ENCODE measurements around the gene FAM131C.

FAM131C gene

DNA sequence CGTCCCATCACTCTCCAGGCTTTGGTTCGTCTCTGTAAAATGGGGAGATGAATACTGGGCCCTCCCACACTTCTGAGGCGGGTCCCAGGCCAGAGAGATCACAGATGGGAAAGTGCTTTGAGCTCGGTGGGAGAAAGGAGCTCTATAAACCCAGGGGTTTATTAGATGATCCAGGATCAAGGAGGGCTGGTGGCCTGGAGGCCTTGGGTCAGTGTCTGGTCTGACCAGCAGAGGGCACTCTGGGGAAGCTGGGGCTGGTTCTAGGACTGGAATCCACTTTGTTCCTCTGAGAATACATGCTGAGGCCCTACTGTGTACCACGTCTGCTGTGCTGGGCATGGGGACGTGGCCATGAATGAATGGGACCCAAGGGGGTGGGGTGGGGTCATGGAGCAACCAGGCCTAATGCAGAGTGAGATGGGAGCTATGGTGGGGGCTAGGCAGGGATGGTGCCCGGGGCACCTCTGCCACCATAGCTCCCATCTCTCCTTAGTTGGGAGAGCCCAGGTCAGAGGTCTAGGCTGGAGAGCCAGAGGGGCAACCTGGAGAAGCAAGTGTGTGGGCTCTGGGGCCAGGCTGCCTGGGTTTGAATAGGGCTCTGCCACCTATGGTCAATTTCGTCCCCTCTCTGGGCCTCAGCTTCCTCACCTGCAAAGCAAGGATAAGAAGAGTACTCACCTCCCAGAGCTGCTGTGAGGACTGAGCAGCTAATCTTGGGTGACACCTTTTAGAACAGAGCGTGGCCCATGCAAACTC is 9.0 kb upstream of the FAM131C start:
- DNase-seq (ENCODE audit: insufficient read length) (peak; percentile 67), FAIRE-seq (peak; percentile 9)
- no peak for TF ChIP-seq TAF1 (IDR thresholded peaks at IDR 0.05; ENCODE audit: borderline replicate concordance, low read depth, low read length)
- no peak for TF ChIP-seq POLR2A (IDR thresholded peaks at IDR 0.05; ENCODE audit: low read depth, low read length)
- no peak for TF ChIP-seq POLR2AphosphoS5 (IDR thresholded peaks at IDR 0.05; ENCODE audit: low read depth, low read length)

DNA sequence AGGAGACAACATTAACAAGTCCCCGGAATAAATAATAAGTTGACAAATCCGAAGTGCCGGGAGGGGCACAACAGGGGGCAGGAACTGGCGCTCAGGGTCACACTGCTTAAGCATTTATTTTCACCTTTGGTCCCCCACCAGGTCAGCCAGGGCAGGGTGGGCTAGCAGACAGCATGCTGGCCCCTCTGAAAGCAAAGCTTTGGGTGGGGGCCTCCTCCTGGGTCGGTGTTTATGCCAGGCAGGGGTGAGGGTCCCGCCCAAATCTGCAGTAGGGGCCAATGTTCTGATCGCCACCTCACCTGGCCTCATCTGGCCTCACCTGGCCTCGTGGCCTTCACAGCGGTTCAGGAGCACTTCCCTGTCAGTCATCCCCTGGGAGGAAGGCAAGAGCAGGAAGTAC is 8.2 kb upstream of the FAM131C start:
- TF ChIP-seq POLR2A (IDR thresholded peaks at IDR 0.05; ENCODE audit: low read depth, low read length) = no peak
- TF ChIP-seq TAF1 (IDR thresholded peaks at IDR 0.05; ENCODE audit: borderline replicate concordance, low read depth, low read length) = no peak
- no peak for TF ChIP-seq POLR2AphosphoS5 (IDR thresholded peaks at IDR 0.05; ENCODE audit: low read depth, low read length)
- DNase-seq (ENCODE audit: insufficient read length) = no peak
- FAIRE-seq = no peak

DNA sequence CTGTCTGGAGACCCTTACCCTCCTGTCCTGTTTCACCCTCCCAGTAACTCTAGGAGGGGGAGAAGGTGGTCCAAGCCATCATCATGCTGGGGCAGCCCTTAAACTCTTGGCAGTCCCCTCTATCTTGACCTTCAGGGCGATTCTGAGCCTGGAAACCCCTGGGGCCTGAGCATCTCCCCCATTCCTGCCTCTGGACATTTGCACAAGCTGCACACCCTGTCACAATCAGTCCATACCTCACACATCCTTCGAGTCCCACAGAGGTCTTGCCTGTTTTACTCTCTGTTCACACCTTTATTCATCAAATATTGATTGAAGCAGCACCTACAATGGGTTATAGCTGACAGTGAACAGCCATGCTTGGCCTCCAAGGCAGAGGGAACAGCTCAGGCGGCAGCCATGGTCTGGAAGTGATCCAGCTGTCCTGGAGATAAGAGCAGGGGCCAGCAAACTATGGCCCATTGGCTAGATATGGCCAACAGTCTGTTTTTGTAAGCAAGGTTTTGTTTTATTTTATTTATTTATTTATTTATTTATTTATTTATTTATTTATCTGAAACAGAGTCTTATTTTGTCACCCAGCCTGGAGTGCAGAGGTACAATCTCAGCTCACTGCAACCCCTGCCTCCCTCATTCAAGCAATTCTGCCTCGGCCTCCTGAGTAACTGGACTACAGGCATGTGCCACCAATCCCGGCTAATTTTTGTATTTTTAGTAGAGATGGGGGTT is 7.1 kb upstream of the FAM131C start:
- no peak for TF ChIP-seq POLR2A (IDR thresholded peaks at IDR 0.05; ENCODE audit: low read depth, low read length)
- no peak for TF ChIP-seq POLR2AphosphoS5 (IDR thresholded peaks at IDR 0.05; ENCODE audit: low read depth, low read length)
- no peak for TF ChIP-seq TAF1 (IDR thresholded peaks at IDR 0.05; ENCODE audit: borderline replicate concordance, low read depth, low read length)
- FAIRE-seq (no peak), DNase-seq (ENCODE audit: insufficient read length) (no peak)

DNA sequence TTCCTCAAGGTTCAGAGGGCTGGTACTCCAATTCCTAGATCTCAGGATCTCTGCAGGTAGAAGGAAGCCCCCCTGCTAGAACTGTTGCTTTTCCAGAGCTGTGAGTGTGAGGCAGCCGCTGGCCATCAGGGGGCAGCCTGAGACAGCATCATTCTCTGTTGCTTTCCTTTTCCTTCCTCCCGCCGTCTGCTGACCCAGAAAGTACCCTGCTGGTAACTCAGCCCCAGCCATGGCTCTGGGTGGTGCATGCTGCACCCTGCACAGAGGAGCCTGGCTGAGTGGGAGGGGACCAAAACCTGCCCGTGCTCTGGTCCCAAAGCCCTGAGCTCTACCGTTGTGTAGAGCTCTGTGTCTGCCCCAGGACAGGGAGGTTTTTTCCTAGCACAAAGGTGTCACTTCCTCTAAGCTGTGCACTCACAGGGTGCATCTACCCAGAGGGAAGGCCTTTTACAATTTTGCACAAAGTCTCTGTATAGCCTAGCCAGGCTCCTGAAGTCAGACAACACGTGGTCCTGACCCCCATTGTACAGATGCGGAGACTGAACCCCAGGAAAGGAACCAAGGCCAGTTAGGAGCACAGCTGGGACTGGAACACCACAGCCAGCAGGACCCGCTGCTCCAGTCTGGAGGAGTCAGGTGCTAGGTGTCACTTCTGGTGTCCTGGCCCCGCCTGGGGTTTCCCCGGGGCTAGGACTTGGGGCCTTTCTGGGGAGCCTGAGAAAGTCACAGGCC is 5.6 kb upstream of the FAM131C start:
- DNase-seq (ENCODE audit: insufficient read length) (peak; percentile 67), FAIRE-seq (peak; percentile 95)
- TF ChIP-seq POLR2A (IDR thresholded peaks at IDR 0.05; ENCODE audit: low read depth, low read length) (no peak), TAF1 (IDR thresholded peaks at IDR 0.05; ENCODE audit: borderline replicate concordance, low read depth, low read length) (no peak), POLR2AphosphoS5 (IDR thresholded peaks at IDR 0.05; ENCODE audit: low read depth, low read length) (no peak)

DNA sequence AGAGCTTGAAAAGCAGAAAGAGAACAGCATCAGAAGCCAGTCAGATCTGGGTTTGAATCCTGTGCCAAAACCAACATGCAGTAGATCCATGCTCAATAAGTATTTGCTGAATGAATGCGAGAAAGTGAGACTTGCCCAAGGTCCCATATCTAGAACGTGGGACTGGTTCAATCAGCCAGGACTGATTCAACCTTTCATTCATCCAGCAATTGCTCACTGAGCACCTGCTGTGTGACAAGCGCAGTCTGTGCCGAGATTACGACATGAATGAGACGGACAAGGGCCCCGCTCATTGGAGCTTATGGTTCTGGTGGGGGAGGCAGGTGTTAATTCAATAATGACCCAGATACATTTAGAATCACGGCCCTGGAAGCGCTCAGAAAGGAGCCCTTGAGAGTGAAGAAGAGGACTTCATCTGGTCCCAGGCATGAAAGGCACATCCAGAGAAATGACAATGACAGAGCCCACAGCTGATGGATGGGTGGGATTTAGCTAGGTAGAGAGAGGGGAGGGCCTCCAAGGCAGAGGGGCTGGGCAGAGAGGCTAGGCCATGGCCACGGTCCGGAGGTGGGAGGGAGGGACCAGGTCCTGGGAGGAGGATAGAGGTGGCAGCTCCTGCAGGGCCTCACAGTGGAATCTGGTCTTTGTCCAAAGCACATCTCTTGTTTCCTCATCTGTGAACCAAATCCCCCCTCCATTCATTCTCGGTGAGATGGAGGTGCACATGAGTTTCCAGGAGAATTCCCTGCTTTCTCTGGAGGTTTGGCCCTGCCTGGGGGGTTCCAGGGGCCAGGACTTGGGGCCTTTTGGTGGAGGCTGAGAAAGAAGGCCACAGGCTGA is 4.2 kb upstream of the FAM131C start:
- DNase-seq (ENCODE audit: insufficient read length) = no peak
- TF ChIP-seq POLR2AphosphoS5 (IDR thresholded peaks at IDR 0.05; ENCODE audit: low read depth, low read length) = no peak
- TF ChIP-seq TAF1 (IDR thresholded peaks at IDR 0.05; ENCODE audit: borderline replicate concordance, low read depth, low read length) = no peak
- TF ChIP-seq POLR2A (IDR thresholded peaks at IDR 0.05; ENCODE audit: low read depth, low read length) = no peak
- no peak for FAIRE-seq

DNA sequence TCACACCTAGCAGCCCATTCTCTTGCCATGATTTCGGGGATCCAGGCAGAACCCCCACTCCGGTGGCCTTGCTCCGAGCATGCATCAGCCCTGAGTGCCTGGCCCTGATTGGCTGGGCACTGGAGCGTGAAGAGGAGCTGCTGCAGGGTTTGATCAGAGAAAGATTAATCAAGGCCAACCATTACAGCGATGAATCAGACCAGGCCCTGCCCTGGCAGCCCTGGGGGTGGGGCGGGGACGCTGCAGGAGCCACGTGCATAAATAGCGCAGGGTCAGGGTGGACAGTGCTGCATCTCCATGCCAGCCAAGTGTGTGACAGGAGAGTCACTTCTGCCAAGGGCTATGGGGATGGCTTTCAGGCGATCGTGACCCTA is 3.4 kb upstream of the FAM131C start:
- TF ChIP-seq TAF1 (IDR thresholded peaks at IDR 0.05; ENCODE audit: borderline replicate concordance, low read depth, low read length) (no peak), POLR2AphosphoS5 (IDR thresholded peaks at IDR 0.05; ENCODE audit: low read depth, low read length) (no peak), POLR2A (IDR thresholded peaks at IDR 0.05; ENCODE audit: low read depth, low read length) (no peak)
- no peak for FAIRE-seq
- no peak for DNase-seq (ENCODE audit: insufficient read length)

DNA sequence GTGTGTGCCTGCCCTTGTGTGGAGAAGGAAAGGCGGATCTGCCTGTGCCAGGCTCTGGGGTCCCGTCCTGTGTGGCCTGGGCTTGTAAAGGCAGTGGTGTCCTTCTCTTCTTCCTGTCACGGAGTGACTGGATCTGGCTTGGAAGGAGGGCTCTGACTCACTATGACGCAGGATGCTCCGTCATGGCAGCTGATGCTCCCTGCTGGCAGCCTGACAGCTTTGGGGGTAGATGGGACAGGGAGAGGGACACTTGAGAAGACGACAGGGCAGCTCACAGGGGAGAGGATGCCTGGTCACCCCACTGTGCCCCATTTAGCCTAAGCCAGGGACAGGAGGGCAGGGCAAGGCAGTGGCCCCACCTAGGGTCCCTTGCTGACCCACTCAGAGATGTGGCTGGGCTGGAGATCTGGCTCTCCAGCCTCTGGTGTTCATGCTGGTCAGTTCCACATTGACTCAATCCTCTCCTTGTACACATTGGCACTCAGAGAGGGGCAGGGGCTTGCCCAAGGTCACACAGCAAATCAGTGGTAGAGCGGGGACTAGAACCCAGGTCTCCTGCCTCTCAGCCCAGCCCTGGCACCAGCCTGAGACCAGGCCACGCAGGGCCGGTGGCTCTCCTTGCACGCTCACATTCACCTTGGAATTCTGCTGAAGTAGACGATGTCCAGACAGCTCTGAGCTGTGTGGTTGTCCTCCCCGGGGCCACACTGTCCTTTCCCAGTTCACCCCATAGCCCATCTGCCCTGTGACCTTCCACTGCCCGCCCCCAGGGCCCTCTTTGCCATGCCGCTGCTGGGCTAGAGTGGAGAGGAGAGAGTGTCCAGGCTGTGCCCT is 2.8 kb upstream of the FAM131C start:
- FAIRE-seq = no peak
- DNase-seq (ENCODE audit: insufficient read length) = no peak
- no peak for TF ChIP-seq POLR2A (IDR thresholded peaks at IDR 0.05; ENCODE audit: low read depth, low read length)
- no peak for TF ChIP-seq TAF1 (IDR thresholded peaks at IDR 0.05; ENCODE audit: borderline replicate concordance, low read depth, low read length)
- TF ChIP-seq POLR2AphosphoS5 (IDR thresholded peaks at IDR 0.05; ENCODE audit: low read depth, low read length) = no peak

DNA sequence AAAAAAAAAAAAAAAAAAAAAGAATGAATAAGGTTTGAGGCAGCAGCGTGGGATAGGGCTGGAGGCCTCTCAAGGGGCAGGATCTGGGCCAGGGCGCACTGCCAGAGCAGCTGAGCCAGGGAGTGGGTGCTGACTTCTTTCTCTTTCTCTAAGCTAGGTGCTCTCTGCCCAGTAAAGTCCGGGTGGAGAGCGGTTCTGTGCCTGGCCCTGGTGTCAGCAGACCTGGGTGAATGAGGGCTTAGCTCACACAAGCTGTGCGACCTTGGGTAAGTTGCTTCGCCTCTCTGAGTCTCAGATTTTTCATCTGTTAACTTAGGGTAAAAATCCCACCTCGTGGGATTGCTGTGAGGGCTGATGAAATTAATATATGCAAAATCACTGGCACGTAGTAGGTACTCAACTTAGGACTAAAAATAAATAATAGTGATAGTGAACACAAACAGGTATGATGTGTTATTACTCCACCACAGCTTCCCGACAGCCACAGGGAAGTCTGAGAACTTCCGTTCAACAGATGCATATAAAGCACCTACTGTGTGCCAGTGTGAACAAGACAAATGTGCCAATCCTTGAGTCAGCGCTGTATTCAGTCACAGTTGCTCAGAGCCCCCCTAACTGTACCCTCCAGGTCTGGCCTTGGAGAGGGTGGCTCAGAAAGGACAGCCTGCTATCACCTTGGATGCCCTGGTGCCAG is 2.0 kb upstream of the FAM131C start:
- DNase-seq (ENCODE audit: insufficient read length) (no peak), FAIRE-seq (no peak)
- TF ChIP-seq TAF1 (IDR thresholded peaks at IDR 0.05; ENCODE audit: borderline replicate concordance, low read depth, low read length) (no peak), POLR2A (IDR thresholded peaks at IDR 0.05; ENCODE audit: low read depth, low read length) (no peak), POLR2AphosphoS5 (IDR thresholded peaks at IDR 0.05; ENCODE audit: low read depth, low read length) (no peak)

DNA sequence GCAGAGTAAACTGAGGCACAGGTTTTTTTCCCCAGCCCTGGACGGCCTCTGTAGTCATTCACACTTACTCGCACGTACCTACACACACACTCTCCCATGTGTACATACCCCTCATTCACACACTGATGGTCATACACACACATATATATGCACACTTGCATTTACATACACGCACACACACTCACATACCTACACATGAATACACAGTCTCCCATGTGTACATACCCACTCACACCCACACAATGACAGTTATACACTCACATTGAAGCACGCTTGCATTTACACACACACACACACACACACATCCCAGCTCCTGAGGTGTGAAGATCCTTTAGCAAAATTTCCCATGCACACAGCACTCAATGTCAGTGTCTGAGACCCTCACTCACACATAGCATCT is 766 bp upstream of the FAM131C start:
- TF ChIP-seq POLR2A (IDR thresholded peaks at IDR 0.05; ENCODE audit: low read depth, low read length) (no peak), TAF1 (IDR thresholded peaks at IDR 0.05; ENCODE audit: borderline replicate concordance, low read depth, low read length) (no peak), POLR2AphosphoS5 (IDR thresholded peaks at IDR 0.05; ENCODE audit: low read depth, low read length) (no peak)
- DNase-seq (ENCODE audit: insufficient read length) (no peak), FAIRE-seq (no peak)
